ENCODE data around the gene ADGRF5.
"Not testable (repeated sequence)": the region's sequence is repeated elsewhere in the genome, so short reads cannot be mapped to it uniquely, and the experiment has no call there.

Gene ADGRF5

GRCh38 chr6:46893648-46894047, 28.1 kb downstream of the ADGRF5 start:
- DNase-seq = no peak

GRCh38 chr6:46891252-46891795, 30.4 kb downstream of the ADGRF5 start:
- DNase-seq = no peak

GRCh38 chr6:46888578-46888977, 33.2 kb downstream of the ADGRF5 start:
- peak; percentile 13 for DNase-seq

GRCh38 chr6:46888031-46888430, 33.7 kb downstream of the ADGRF5 start:
- no peak for DNase-seq

- no peak for DNase-seq
These were observed 39.1 kb downstream of the ADGRF5 start for GRCh38 chr6:46882645-46883044.

- DNase-seq = no peak
These were observed 42.7 kb downstream of the ADGRF5 start for GRCh38 chr6:46879003-46879402.

GRCh38 chr6:46876126-46876525, 45.6 kb downstream of the ADGRF5 start:
- peak; percentile 22 for DNase-seq

- DNase-seq = no peak
These were observed 54.3 kb downstream of the ADGRF5 start for GRCh38 chr6:46867411-46867810.

- DNase-seq = no peak
These were observed 56.5 kb downstream of the ADGRF5 start for GRCh38 chr6:46865221-46865620.

- DNase-seq = no peak
These were observed 57.9 kb downstream of the ADGRF5 start for GRCh38 chr6:46863791-46864190.

- no peak for DNase-seq
These were observed 59.4 kb downstream of the ADGRF5 start for GRCh38 chr6:46862381-46862780.

GRCh38 chr6:46855966-46856365, 65.8 kb downstream of the ADGRF5 start:
- DNase-seq = peak; percentile 4

GRCh38 chr6:46851576-46851975, 70.2 kb downstream of the ADGRF5 start:
- not testable (repeated sequence) for DNase-seq

GRCh38 chr6:46850792-46851191, 70.9 kb downstream of the ADGRF5 start:
- peak; percentile 2 for DNase-seq

- DNase-seq = no peak
These were observed 72.4 kb downstream of the ADGRF5 start for GRCh38 chr6:46849361-46849690.

GRCh38 chr6:46848684-46849360, 72.9 kb downstream of the ADGRF5 start:
- DNase-seq = peak; percentile 65

GRCh38 chr6:46845126-46845525, 76.6 kb downstream of the ADGRF5 start:
- DNase-seq = no peak

- not testable (repeated sequence) for DNase-seq
These were observed 79.4 kb downstream of the ADGRF5 start for GRCh38 chr6:46842252-46842846.

- no peak for DNase-seq
These were observed 83.7 kb downstream of the ADGRF5 start for GRCh38 chr6:46838033-46838432.

- DNase-seq = not testable (repeated sequence)
These were observed 86.7 kb downstream of the ADGRF5 start for GRCh38 chr6:46834991-46835390.

GRCh38 chr6:46834257-46834916, 87.4 kb downstream of the ADGRF5 start:
- not testable (repeated sequence) for DNase-seq

GRCh38 chr6:46832816-46833215, 88.9 kb downstream of the ADGRF5 start:
- DNase-seq = no peak

- no peak for DNase-seq
These were observed 92.8 kb downstream of the ADGRF5 start for GRCh38 chr6:46828939-46829338.

GRCh38 chr6:46821458-46821881, 100.3 kb downstream of the ADGRF5 start:
- no peak for DNase-seq

Data from fibroblast of upper back skin (primary cell).